T-helper 2 cell treated with Interferon-gamma antibody and Interleukin-4, amounts not matched to agents 100 ng/mL and 5 ng/mL, for 36 hours (primary cell): ENCODE results near the gene LDLRAD1. TPM values are rescaled to one million over a fixed set of nuclear protein-coding genes. Genes with fewer than 3 reads are reported as not detected.
"Not testable (repeated sequence)": the region's sequence is repeated elsewhere in the genome, so short reads cannot be mapped to it uniquely, and the experiment has no call there.

Source experiments
- intact Hi-C: fragments of 100-400 bp; cut with micrococcal nuclease; formaldehyde crosslinking; loops from one replicate; pipeline ENCODE4 v1.15.1; 2023
- total RNA-seq: library from RNA; stranded (reverse); gene quantifications from 2 replicates; pipeline ENCODE4 v1.2.3, GENCODE V29; 2022

The LDLRAD1 gene
- total RNA-seq, 1 donor from 2014 or later = not detected

DNA sequence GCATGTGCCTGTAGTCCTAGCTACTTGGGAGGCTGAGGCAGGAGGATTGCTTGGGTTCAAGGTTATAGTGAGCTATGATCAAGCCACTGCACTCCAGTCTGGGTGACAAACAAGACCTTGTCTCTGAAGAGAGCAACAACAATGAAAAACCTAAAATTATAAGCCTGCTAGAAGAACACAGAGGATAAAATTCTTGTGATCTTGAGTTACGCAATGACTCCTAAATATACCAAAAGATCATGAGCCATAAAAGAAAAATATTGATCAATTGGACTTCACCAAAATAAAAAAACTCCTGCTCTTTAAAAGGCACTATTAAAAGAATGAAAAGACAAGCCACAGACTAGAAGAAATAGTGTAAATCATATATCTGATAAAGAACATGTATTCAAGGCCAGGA is 22.3 kb downstream of the LDLRAD1 start:
- intact Hi-C loops = no loop called here

DNA sequence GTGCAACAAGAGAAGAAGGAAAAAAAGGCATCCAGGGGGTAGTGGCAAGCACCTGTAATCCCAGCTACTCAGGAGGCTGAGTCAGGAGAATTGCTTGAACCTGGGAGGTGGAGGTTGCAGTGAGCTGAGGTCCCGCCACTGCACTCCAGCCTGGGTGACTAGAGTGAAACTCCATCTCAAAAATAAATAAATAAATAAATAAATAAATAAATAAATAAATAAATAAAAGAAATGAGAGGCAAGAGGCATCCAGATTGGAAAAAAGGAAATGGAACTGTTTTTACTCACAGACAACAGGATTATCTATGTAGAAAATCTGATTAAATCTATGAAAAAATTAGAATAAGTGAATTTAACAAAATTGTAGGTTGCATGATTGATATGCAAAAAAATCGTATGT is 23.5 kb downstream of the LDLRAD1 start:
- intact Hi-C loops = not testable (repeated sequence)

DNA sequence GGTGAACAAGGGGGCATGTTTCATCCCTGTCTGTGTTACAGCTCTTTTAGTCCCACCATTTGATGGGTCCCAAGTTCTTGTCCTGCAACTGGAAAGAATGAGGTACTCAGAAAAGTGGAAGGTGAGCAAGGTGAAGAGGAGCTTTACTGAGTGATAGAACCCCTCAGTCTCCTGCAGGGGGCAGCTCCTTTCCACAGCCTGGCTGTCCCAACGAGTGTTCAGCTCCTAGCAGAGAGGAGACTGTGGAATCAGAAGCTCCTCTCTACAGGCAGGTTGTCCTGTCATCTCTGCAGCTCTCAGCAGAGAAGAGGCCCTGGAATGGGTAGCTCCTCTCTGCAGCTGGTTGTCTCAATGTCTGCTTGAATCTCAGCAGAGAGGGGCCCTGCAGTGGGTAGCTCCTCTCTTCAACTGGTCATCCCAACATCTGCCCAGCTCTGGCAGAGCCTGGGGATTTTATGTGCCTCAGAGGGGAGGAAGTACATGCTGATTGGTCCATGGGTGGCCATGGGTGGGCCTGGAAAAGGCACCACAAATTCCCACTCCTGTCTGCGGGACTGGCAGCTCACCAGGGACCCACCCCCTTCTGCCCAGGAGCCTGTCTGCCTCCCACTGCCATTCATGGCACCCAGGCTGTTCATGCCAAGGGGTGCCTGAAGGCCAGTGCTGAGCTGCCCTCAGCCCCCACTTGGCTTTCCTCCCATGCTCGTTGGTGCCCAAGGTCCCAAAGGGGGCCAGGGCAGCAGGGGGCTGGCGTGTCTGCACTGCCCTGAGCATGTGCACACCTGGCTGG is 25.7 kb downstream of the LDLRAD1 start:
- intact Hi-C loops = no loop called here

GRCh38 chr1:53987880-53988279 is 30.1 kb downstream of the LDLRAD1 start:
- intact Hi-C loops = no loop called here

- intact Hi-C loops = no loop called here
These were observed 31.5 kb downstream of the LDLRAD1 start for GRCh38 chr1:53986458-53986857.

DNA sequence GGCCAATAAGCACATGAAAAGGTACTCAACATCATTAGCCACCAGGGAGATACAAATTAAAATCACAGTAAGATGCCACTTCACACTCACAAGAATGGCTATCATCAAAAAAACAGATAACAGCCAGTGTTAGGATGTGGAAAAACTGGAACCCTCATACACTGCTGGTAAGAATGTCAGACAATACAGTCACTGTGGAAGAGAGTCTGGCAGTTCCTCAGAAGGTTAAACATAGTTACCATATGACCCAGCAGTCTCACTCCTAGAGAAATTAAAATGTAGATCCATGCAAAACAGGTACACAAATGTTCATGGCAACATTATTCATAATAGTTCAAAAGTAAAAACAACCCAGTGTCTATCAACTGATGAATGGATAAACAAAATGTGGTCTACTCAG is 33.3 kb downstream of the LDLRAD1 start:
- intact Hi-C loops = no loop called here

DNA sequence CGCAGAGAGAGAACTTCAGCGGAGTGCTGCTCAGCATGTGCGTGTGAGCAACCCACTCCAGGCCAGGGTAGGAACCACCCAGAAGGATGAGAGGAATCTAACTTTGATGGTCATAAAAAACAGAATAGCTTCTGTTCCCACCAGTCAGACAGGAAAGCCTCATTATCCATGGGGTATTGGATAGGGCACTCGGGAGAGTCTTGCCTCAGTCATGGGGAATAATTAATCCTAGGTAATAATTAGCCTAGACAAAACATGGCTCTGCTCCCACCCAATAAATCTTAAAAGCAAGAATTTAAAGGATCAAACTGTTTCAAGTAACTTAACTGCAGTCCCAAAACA is 35.3 kb downstream of the LDLRAD1 start:
- intact Hi-C loops = no loop called here

- intact Hi-C loops = no loop called here
These were observed 35.8 kb downstream of the LDLRAD1 start for GRCh38 chr1:53982034-53982762.

DNA sequence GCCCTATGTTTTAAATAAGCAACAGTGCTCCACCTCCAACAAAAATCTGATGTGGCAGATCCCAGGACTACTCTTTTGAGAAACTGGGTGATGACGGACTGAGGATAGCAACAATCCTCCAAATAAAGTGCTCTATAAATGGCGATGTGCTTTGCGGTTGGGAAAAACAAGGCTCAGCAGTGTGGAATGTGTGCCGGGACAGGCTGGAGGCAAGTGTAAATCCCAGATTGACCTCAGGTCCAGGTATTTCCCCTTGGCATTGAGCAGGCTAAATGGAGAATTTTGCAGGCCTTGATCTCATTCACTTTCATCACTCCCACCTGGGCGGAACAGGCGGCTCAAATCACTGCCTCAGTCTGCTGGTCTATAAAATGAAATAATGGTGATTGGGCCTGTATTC is 36.8 kb downstream of the LDLRAD1 start:
- intact Hi-C loops = no loop called here

GRCh38 chr1:53979712-53980450 is 38.1 kb downstream of the LDLRAD1 start:
- intact Hi-C loops = no loop called here

DNA sequence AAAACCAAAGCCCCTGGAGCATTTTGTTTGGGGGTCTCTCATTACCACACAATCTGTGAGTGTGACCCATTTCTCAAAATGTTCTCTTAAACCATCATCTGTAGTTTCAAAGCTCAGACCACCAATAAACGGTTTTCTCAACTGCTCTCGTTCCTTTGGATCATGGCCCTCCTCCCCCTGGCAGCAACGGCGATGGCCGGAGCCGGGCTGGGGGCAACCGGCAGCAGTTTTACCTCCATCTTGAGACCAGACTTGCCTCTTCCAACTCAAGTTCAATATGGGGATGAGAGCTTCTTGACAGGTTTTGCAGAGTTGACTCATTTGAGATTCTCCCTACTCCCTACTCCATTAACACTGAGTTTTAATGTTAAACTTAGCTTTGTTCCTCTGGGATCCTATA is 42.1 kb downstream of the LDLRAD1 start:
- intact Hi-C loops = no loop called here

GRCh38 chr1:53971718-53972117 is 46.3 kb downstream of the LDLRAD1 start:
- intact Hi-C loops = no loop called here

- intact Hi-C loops = not testable (repeated sequence)
These were observed 48.7 kb downstream of the LDLRAD1 start for GRCh38 chr1:53969323-53969722.

DNA sequence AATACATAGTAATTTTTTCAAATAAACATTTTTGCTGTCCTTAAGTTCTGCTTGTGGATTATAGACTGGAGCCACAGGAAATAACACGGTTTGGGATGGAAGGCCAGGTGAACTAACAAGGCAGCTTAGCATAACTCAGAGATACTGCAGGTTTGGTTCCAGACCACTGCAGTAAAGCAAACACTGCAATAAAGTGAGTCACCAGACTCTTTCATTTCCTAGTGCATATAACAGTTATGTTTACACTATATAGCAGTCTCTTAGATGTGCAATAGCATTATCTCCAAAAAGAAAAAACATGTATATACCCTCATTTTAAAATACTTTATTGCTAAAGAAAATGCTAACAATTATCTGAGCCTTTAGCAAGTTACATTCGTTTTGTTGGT is 49.9 kb downstream of the LDLRAD1 start:
- intact Hi-C loops = no loop called here

DNA sequence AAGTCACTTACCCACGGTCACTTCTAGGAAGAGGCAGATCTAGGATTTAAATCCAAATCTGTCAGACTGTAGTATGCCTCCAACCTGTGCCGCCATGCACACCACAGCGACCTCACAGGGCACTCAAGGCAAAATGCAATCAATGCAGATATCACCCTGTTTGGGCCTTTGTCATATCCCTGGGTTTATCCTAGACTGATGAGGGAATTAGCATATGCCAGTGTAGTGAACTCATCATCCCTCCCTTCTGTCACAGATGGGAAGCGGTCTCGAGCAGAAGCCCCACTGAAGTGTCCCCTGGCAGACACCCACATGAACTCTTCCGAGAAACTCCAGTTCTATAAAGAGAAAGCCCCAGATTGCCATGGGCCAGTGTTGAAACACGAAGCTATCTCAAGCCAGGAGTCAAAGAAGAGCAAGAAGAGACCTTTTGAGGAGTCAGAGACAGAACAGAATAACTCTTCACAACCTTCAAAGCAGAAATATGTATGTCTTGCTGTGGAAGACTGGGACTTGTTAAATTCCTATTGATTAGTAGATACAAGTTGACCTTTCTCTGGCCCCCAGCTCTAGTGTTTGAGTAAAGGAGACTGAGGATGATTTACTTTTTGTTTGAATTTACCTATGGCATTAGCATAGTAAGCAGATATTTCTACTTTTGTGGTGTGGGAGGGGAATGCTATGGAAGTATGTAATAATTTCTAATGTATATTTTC is 50.4 kb downstream of the LDLRAD1 start:
- intact Hi-C loops = no loop called here

DNA sequence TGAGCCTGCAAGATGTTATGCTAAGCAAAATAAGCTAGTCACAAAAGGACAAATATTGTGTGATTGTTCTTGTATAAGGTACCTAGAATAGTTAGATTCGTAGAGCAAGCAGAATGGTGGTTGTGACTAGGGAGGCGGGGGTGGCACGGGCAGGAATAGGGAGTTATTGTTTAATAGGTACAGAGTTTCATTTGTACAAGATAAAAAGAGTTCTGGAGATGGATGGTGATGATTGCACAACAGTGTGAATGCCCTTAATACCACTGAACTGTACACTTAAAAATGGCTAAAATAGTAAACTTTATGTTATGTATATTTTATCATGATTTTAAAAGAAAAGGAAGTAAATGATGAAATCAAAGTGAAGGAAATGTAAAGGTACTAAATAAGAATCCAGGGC is 51.2 kb downstream of the LDLRAD1 start:
- intact Hi-C loops = no loop called here

GRCh38 chr1:53964109-53964508 is 53.9 kb downstream of the LDLRAD1 start:
- intact Hi-C loops = no loop called here

DNA sequence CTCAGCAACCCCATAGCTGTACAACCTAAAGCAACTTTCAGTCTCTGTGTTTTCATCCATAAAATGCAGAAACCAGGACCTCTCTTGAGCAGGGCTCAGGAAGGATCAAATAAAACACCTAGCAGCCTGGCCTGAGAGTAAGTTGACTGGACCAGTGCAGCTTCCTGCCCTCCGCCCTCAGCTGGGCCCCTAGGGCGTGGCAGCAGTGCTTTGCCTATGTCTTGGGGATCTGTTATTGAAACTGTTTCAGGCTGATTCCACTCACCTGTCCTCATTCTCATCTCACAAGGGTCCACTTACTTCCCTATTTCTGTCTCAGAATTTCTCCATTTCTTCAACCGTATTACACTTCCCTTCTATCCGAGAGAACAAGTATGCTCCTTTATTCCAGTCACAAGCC is 54.5 kb downstream of the LDLRAD1 start:
- intact Hi-C loops = no loop called here

- intact Hi-C loops = no loop called here
These were observed 55.6 kb downstream of the LDLRAD1 start for GRCh38 chr1:53962395-53962794.

GRCh38 chr1:53959664-53960250 is 58.2 kb downstream of the LDLRAD1 start:
- intact Hi-C loops = loop anchor here (1.0 kb wide), 1 partner anchor 98 kb away; no protein-coding TSS in a partner anchor
